ENCODE data around the gene LRRC28.

- TF ChIP-seq YY1 (IDR thresholded peaks at IDR 0.05; ENCODE audit: insufficient read depth, insufficient read length) (no peak), ZNF274 (IDR thresholded peaks at IDR 0.05; ENCODE audit: low read depth, low read length) (no peak)
Observed at GRCh38 chr15:99312228-99312627, 60.9 kb downstream of the LRRC28 start.

Measured in NT2/D1 (cell line).